B cell (primary cell): ENCODE measurements around the gene CCDC137. TPM values are rescaled to one million over a fixed set of nuclear protein-coding genes. Genes with fewer than 3 reads are reported as not detected.

Experiments used
- ATAC-seq: fragments of 200-7000 bp; cut with Tn5 transposase; one replicate; pipeline ENCODE4 v1.10.0; 2021; ENCODE audit warnings: low read depth, mild to moderate bottlenecking, moderate number of reproducible peaks, moderate library complexity
- CTCF ChIA-PET: fragments of 350-600 bp; sonication (Branson Sonifier 250); formaldehyde crosslinking; loops from one replicate; lab custom pipeline; 2021; ENCODE audit warnings: antibody characterized with exemption, inconsistent platforms; lab: Charles Lee
- POLR2A ChIA-PET: fragments of 350-600 bp; sonication (Branson Sonifier 250); formaldehyde crosslinking; loops from one replicate; lab custom pipeline; 2021; ENCODE audit warnings: antibody characterized with exemption; lab: Charles Lee
- DNase-seq: peaks from one replicate; pipeline ENCODE4 v3.0.0; 2013
- H2AFZ ChIP-seq: 2 replicates; pipeline ENCODE4 v1.6.1; 2012; ENCODE audit warnings: mild to moderate bottlenecking, low read depth, low read length; ENCODE audit not compliant: insufficient read depth, poor library complexity, severe bottlenecking
- H3K27ac ChIP-seq, 2 donors: 1 replicate in 1 of 2; 2 replicates in 1 of 2; pipeline ENCODE4 v1.5.1; 2012 to 2013; ENCODE audit warnings: low read length in 2 of 2, mild to moderate bottlenecking in 2 of 2, moderate library complexity in 1 of 2
- H3K27me3 ChIP-seq, 4 experiments: fragments of 200-600 bp in 1 of 4; sonication (generic) in 1 of 4; replicated peaks in 1 of 4; 1 replicate in 2 of 4; 2 replicates in 2 of 4; pipeline versions ENCODE4 v1.6.1 to v1.7.0; 2013 to 2016; ENCODE audit warnings: low read length in 3 of 4, mild to moderate bottlenecking in 2 of 4, mixed read lengths in 1 of 4, moderate library complexity in 1 of 4; ENCODE audit not compliant: insufficient read depth in 4 of 4, control insufficient read depth in 3 of 4; ENCODE audit errors: control extremely low read depth in 1 of 4
- H3K36me3 ChIP-seq, 2 experiments: replicated peaks in 1 of 2; 1 replicate in 1 of 2; 2 replicates in 1 of 2; pipeline versions ENCODE4 v1.6.1 to v1.7.1; 2013; ENCODE audit warnings: low read length in 1 of 2; ENCODE audit not compliant: insufficient read depth in 2 of 2, control insufficient read depth in 1 of 2; ENCODE audit errors: control extremely low read depth in 1 of 2, extremely low read depth in 1 of 2
- H3K4me1 ChIP-seq, 2 donors: fragments of 200-600 bp in 1 of 2; sonication (generic) in 1 of 2; 1 replicate in 1 of 2; 2 replicates in 1 of 2; pipeline versions ENCODE4 v1.5.1 to v1.6.1; 2013 to 2017; ENCODE audit warnings: low read length in 2 of 2; ENCODE audit not compliant: control insufficient read depth in 2 of 2, insufficient read depth in 2 of 2
- H3K4me2 ChIP-seq: replicated peaks from 2 replicates; pipeline ENCODE3; 2012; ENCODE audit warnings: mild to moderate bottlenecking, low read depth, low read length; ENCODE audit not compliant: poor library complexity, severe bottlenecking
- H3K4me3 ChIP-seq, 5 experiments: fragments of 200-600 bp in 1 of 5; sonication (generic) in 1 of 5; 1 replicate in 3 of 5; 2 replicates in 2 of 5; pipeline versions ENCODE4 v1.5.1 to v1.7.0; 2011 to 2016; ENCODE audit warnings: low read length in 4 of 5, mild to moderate bottlenecking in 4 of 5, low read depth in 2 of 5, control low read depth in 1 of 5, moderate library complexity in 1 of 5; ENCODE audit not compliant: insufficient read depth in 1 of 5; ENCODE audit errors: control extremely low read depth in 1 of 5, extremely low read depth in 1 of 5
- H3K79me2 ChIP-seq: fragments of 200-600 bp; sonication (generic); one replicate; pipeline ENCODE4 v1.6.0; 2016; ENCODE audit warnings: low read length; ENCODE audit not compliant: control insufficient read depth, insufficient read depth
- H3K9ac ChIP-seq: fragments of 200-600 bp; sonication (generic); 2 replicates; pipeline ENCODE4 v1.6.1; 2017; ENCODE audit warnings: mild to moderate bottlenecking, low read length, moderate library complexity
- H3K9me3 ChIP-seq, 3 donors: one replicate each; pipeline versions ENCODE4 v1.6.1 to v1.7.1; 2013; ENCODE audit warnings: low read length in 2 of 3; ENCODE audit not compliant: control insufficient read depth in 2 of 3, insufficient read depth in 1 of 3; ENCODE audit errors: control extremely low read depth in 1 of 3
- H4K20me1 ChIP-seq: 2 replicates; pipeline ENCODE4 v1.6.0; 2012; ENCODE audit warnings: mild to moderate bottlenecking, low read length; ENCODE audit not compliant: insufficient read depth, control insufficient read depth, poor library complexity, severe bottlenecking
- H3K27ac Mint-ChIP-seq: one replicate; pipeline ENCODE4 v1.8.0; 2021; ENCODE audit warnings: mixed read lengths
- H3K27me3 Mint-ChIP-seq: one replicate; pipeline ENCODE4 v1.8.0; 2021; ENCODE audit warnings: mixed read lengths
- H3K4me1 Mint-ChIP-seq: one replicate; pipeline ENCODE4 v1.8.0; 2021; ENCODE audit warnings: mixed read lengths
- H3K4me3 Mint-ChIP-seq: one replicate; pipeline ENCODE4 v1.8.0; 2021; ENCODE audit warnings: mixed read lengths
- H3K9me3 Mint-ChIP-seq: one replicate; pipeline ENCODE4 v1.8.0; 2022; ENCODE audit warnings: mixed read lengths; ENCODE audit not compliant: insufficient read depth
- EZH2 ChIP-seq: IDR thresholded peaks from 2 replicates; pipeline ENCODE4 v1.6.1; 2012; ENCODE audit warnings: borderline replicate concordance, low read depth, mild to moderate bottlenecking, moderate library complexity, low read length; ENCODE audit not compliant: insufficient read depth, poor library complexity, severe bottlenecking
- WGBS: methylation state at CpG from one replicate; pipeline ENCODE4 v1.1.5; 2013; ENCODE audit warnings: missing lambda C conversion rate; ENCODE audit not compliant: insufficient coverage; 5-methylcytosine and 5-hydroxymethylcytosine counted together
- intact Hi-C: fragments of 100-400 bp; cut with micrococcal nuclease; formaldehyde crosslinking; loops from one replicate; pipeline ENCODE4 v1.10.0; 2022
- polyA plus RNA-seq: library from polyadenylated mRNA; depleted of rRNA; stranded (reverse); fragments of >200 nt; gene quantifications from 2 replicates; pipeline ENCODE4 v1.2.3, GENCODE V29; 2012
- total RNA-seq, 2 donors: library from RNA; stranded (reverse); fragments of 120-200 nt in 1 of 2; gene quantifications; 1 replicate in 1 of 2; 2 replicates in 1 of 2; pipeline versions ENCODE4 v1.2.3 to v1.2.4, GENCODE V29; 2013 to 2022
- TF ChIP-seq, protein P1 (sequence below): fragments of 200-600 bp; IDR thresholded peaks from one replicate; pipeline ENCODE4 v1.8.0; 2022; ENCODE audit warnings: antibody characterized with exemption, mild to moderate bottlenecking

The CCDC137 gene
- total and polyA plus RNA-seq, 2 donors (not counting 1 experiment from before 2014, with no cell fraction given), result 18.8 to 36.0 TPM

DNA sequence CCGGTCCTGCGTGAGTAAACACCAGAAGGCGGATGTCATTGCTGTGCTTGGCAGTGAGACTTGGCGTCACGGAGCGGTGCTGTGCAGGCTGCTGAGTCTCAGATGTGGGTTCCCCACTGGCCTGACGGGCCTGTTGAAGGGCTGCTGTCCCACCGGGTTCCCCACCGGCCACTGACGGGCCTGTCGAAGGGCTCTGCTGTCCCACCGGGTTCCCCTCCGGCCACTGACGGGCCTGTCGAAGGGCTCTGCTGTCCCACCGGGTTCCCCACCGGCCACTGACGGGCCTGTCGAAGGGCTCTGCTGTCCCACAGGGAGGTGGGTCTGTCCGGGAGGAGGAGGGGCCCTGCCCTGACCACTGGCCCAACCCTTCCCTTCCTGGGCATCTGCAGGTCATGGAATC lies 20.1 kb downstream of the CCDC137 start:
- intact Hi-C loops, result no loop called here
- peaks cover 75% of the 10 kb centered on the region for H4K20me1 ChIP-seq
- ChIA-PET POLR2A (no interaction called here), CTCF (no interaction called here)
- WGBS, result 97% methylated on average over 20 of the region's 20 CpGs
- no peak for TF ChIP-seq EZH2
- TF ChIP-seq, protein P1, sequence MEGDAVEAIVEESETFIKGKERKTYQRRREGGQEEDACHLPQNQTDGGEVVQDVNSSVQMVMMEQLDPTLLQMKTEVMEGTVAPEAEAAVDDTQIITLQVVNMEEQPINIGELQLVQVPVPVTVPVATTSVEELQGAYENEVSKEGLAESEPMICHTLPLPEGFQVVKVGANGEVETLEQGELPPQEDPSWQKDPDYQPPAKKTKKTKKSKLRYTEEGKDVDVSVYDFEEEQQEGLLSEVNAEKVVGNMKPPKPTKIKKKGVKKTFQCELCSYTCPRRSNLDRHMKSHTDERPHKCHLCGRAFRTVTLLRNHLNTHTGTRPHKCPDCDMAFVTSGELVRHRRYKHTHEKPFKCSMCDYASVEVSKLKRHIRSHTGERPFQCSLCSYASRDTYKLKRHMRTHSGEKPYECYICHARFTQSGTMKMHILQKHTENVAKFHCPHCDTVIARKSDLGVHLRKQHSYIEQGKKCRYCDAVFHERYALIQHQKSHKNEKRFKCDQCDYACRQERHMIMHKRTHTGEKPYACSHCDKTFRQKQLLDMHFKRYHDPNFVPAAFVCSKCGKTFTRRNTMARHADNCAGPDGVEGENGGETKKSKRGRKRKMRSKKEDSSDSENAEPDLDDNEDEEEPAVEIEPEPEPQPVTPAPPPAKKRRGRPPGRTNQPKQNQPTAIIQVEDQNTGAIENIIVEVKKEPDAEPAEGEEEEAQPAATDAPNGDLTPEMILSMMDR, result no peak
- Mint-ChIP-seq H3K9me3 (no peaks in the 10 kb centered on the region), H3K27me3 (no peaks in the 10 kb centered on the region), H3K4me3 (no peak overlapping the region), H3K27ac (no peak overlapping the region), H3K4me1 (peaks cover 33% of the 10 kb centered on the region)
- peaks cover 92% of the 10 kb centered on the region for H3K79me2 ChIP-seq
- ATAC-seq (no peak), DNase-seq (no peak)
- H3K4me3 ChIP-seq, result no peak overlapping the region
- no peak overlapping the region for H3K9ac ChIP-seq
- H2AFZ ChIP-seq, result no peak overlapping the region
- no peaks in the 10 kb centered on the region for H3K27me3 ChIP-seq
- H3K9me3 ChIP-seq, result no peaks in the 10 kb centered on the region
- H3K27ac ChIP-seq, result no peak overlapping the region
- H3K36me3 ChIP-seq, result peaks cover 0 to 52% of the 10 kb centered on the region in 2 experiments
- H3K4me2 ChIP-seq, result no peak overlapping the region
- peaks cover 22 to 25% of the 10 kb centered on the region in 2 donors for H3K4me1 ChIP-seq

DNA sequence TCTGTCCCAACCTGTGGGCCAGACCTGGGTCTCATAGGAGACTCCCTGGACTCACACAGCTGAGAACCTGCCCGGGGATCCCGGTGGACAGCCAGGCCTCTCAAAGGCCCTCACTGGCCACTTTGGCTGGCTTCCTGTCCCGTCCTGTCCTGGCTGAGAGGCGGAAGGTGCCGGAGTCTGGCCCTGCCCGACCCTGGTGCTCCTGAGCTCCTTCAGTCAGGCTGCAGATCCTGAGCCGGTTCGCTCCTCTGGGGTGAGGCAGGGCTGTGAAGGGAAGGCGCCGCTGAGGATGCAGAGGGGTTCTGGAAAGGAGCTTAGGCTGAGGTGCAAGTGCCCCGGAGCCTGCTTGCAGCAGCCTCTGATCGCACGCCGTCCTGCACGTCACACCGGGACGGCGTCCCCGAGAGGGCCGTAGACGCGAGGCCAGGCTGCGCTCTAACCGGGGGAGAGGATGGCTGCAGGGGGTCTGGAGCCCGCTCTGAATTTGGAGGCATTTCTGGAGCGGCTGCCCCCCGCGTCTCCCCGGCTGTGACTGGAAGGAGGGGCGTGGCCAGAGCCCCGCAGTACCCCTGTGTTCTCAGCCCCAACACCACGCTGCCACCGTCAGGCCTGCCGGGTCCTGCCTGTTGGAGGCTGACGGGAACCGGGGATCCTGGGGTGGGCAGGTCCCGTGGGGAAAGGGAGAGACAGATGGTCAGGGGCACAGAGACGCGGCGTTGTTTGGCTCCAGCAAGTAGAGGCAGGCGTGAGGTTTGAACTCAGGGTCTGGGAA lies 21.4 kb downstream of the CCDC137 start:
- intact Hi-C loops, result no loop called here
- Mint-ChIP-seq H3K4me1 (peaks cover 27% of the 10 kb centered on the region), H3K27ac (no peak overlapping the region), H3K9me3 (no peaks in the 10 kb centered on the region), H3K27me3 (no peaks in the 10 kb centered on the region), H3K4me3 (no peak overlapping the region)
- Histone ChIP-seq H3K4me1 (peaks cover 16 to 19% of the 10 kb centered on the region in 2 donors), H3K27me3 (no peaks in the 10 kb centered on the region), H4K20me1 (peaks cover 81% of the 10 kb centered on the region), H2AFZ (no peak overlapping the region), H3K36me3 (peaks cover 0 to 59% of the 10 kb centered on the region in 2 experiments), H3K27ac (no peak overlapping the region), H3K9ac (no peak overlapping the region), H3K4me3 (no peak overlapping the region), H3K9me3 (no peaks in the 10 kb centered on the region), H3K4me2 (no peak overlapping the region), H3K79me2 (peaks cover 78% of the 10 kb centered on the region)
- TF ChIP-seq, protein P1, result no peak
- no peak for TF ChIP-seq EZH2
- 94% methylated on average over 38 of the region's 41 CpGs for WGBS
- DNase-seq, result no peak
- POLR2A ChIA-PET, result no interaction called here
- CTCF ChIA-PET, result no interaction called here
- ATAC-seq, result no peak
